SH-SY5Y (cell line): ENCODE results near the gene RBM4B.

Experiments used
- GATA2 ChIP-seq: IDR thresholded peaks from 2 replicates; pipeline ENCODE4 v1.6.1; 2011; ENCODE audit warnings: mild to moderate bottlenecking, low read depth, low read length
- GATA3 ChIP-seq: IDR thresholded peaks from 2 replicates; pipeline ENCODE4 v1.6.1; 2011; ENCODE audit warnings: low read depth, mild to moderate bottlenecking, low read length, moderate library complexity

DNA sequence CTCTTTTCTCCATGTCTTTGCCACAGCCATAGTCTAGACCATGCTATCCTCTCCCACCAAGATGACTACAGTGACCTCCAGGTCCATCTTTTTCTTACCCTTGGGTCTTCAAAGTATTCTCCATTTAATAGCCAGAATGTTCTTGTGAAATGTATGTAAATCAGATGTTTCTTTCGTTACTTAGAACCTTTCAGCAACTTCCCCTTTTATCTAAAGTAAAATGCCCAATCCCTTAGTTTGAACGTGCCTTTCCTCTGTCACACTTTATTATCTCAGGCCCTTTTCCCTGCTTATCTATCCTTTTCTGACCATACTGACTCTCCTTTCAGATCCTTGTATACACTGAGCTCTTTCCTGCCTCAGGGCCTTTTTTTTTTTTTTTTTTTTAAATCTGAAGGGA, 17.9 kb downstream of the RBM4B start:
- TF ChIP-seq GATA2 (no peak), GATA3 (no peak)
